HCT116 (cell line): ENCODE data around the gene PGM2L1. TPM values are rescaled to one million over a fixed set of nuclear protein-coding genes. Genes with fewer than 3 reads are reported as not detected.

Source experiments
- ATAC-seq: fragments of 200-7000 bp; cut with Tn5 transposase; 2 replicates; pipeline ENCODE4 v1.9.1; 2020; ENCODE audit warnings: mild to moderate bottlenecking, moderate library complexity
- Bru-seq: library from RNA; stranded (reverse); fragments of 400-500 nt; gene quantifications from one replicate; lab custom pipeline; 2021; lab: Mats Ljungman, UMichigan
- BruChase-seq, 2 experiments: library from RNA; stranded (reverse); fragments of 400-500 nt; gene quantifications; one replicate each; lab custom pipeline; 2021; lab: Mats Ljungman, UMichigan
- BruUV-seq: library from RNA; stranded (reverse); fragments of 400-500 nt; replicated peaks from 2 replicates; lab custom pipeline; 2021; lab: Mats Ljungman, UMichigan
- CTCF ChIA-PET: fragments of 300-600 bp; sonication (Branson Sonifier 250); formaldehyde crosslinking; loops from one replicate; lab custom pipeline; 2021; ENCODE audit warnings: antibody characterized with exemption; lab: Charles Lee
- POLR2A ChIA-PET: fragments of 300-600, 350-600 bp; sonication (Branson Sonifier 250); formaldehyde crosslinking; loops from one replicate; lab custom pipeline; 2021; ENCODE audit warnings: antibody characterized with exemption; lab: Charles Lee
- RAD21 ChIA-PET, 2 experiments: fragments of 300-600 bp; sonication (Branson Sonifier 250); formaldehyde crosslinking; loops; one replicate each; lab custom pipeline; 2023; ENCODE audit warnings: low total read pairs in 2 of 2; ENCODE audit not compliant: uncharacterized antibody in 2 of 2, unreplicated experiment in 2 of 2, low non-redundant PET in 1 of 2; lab: Charles Lee
- DNase-seq: peaks from one replicate; pipeline ENCODE4 v3.0.0-alpha.2; 2010; ENCODE audit warnings: low read depth, low spot score
- H2AFZ ChIP-seq: fragments of 200-600 bp; shearing (Covaris generic), sonication (generic); 2 replicates; pipeline ENCODE4 v1.6.1; 2017; ENCODE audit warnings: low read depth, mixed run types, mixed read lengths, antibody characterized with exemption, low read length; ENCODE audit not compliant: poor library complexity, severe bottlenecking
- H3K27ac ChIP-seq: 2 replicates; pipeline ENCODE4 v1.5.1; 2012; ENCODE audit warnings: low read depth, low read length
- H3K27me3 ChIP-seq: fragments of 200-600 bp; sonication (generic); 2 replicates; pipeline ENCODE4 v1.6.1; 2016; ENCODE audit warnings: mixed run types, low read length, mixed read lengths; ENCODE audit not compliant: insufficient read depth
- H3K36me3 ChIP-seq, 2 experiments: fragments of 200-500 bp in 1 of 2; fragments of 200-600 bp in 1 of 2; sonication (Bioruptor generic) in 1 of 2; sonication (generic) in 1 of 2; 2 replicates each; pipeline versions ENCODE4 v1.5.1 to v1.6.1; 2014 to 2016; ENCODE audit warnings: low read length in 2 of 2, inconsistent platforms in 1 of 2, mixed read lengths in 1 of 2, mixed run types in 1 of 2; ENCODE audit not compliant: insufficient read depth in 2 of 2, control insufficient read depth in 1 of 2
- H3K4me1 ChIP-seq, 2 experiments: fragments of 200-600 bp in 1 of 2; sonication (generic) in 1 of 2; 2 replicates each; pipeline versions ENCODE4 v1.5.1 to v1.6.1; 2012 to 2017; ENCODE audit warnings: low read length in 2 of 2, inconsistent platforms in 1 of 2, mild to moderate bottlenecking in 1 of 2, mixed read lengths in 1 of 2, mixed run types in 1 of 2, moderate library complexity in 1 of 2; ENCODE audit not compliant: insufficient read depth in 2 of 2, control insufficient read depth in 1 of 2
- H3K4me2 ChIP-seq: fragments of 200-600 bp; sonication (generic); 2 replicates; pipeline ENCODE4 v1.6.1; 2017; ENCODE audit warnings: mixed run types, low read length, mixed read lengths
- H3K4me3 ChIP-seq, 2 experiments: fragments of 200-600 bp in 1 of 2; sonication (generic) in 1 of 2; replicated peaks in 1 of 2; 2 replicates each; pipeline ENCODE4 v1.5.1; 2011 to 2016; ENCODE audit warnings: low read length in 2 of 2, control low read depth in 1 of 2, low read depth in 1 of 2, mild to moderate bottlenecking in 1 of 2, mixed read lengths in 1 of 2, mixed run types in 1 of 2
- H3K79me2 ChIP-seq: fragments of 200-600 bp; sonication (generic); 2 replicates; pipeline ENCODE4 v1.6.1; 2017; ENCODE audit warnings: mild to moderate bottlenecking, mixed run types, low read length, moderate library complexity, mixed read lengths; ENCODE audit not compliant: insufficient read depth
- H3K9ac ChIP-seq: fragments of 200-600 bp; sonication (generic); 2 replicates; pipeline ENCODE4 v1.6.1; 2016; ENCODE audit warnings: low read length, mixed read lengths
- H3K9me2 ChIP-seq: fragments of 200-600 bp; sonication (generic), shearing (Covaris generic); 2 replicates; pipeline ENCODE4 v1.6.1; 2017; ENCODE audit warnings: mixed run types, mild to moderate bottlenecking, moderate library complexity; ENCODE audit not compliant: insufficient read depth
- H3K9me3 ChIP-seq, 2 experiments: fragments of 200-500 bp in 1 of 2; fragments of 200-600 bp in 1 of 2; sonication (Bioruptor generic) in 1 of 2; sonication (generic) in 1 of 2; 2 replicates each; pipeline ENCODE4 v1.6.1; 2014 to 2017; ENCODE audit warnings: low read length in 2 of 2, mixed read lengths in 2 of 2, inconsistent platforms in 1 of 2, low read depth in 1 of 2, mild to moderate bottlenecking in 1 of 2, mixed run types in 1 of 2, moderate library complexity in 1 of 2; ENCODE audit not compliant: control insufficient read depth in 1 of 2, insufficient read depth in 1 of 2
- H4K20me1 ChIP-seq: fragments of 200-600 bp; sonication (generic), shearing (Covaris generic); 2 replicates; pipeline ENCODE4 v1.6.1; 2017; ENCODE audit warnings: mixed run types, mild to moderate bottlenecking, moderate library complexity; ENCODE audit not compliant: insufficient read depth
- ATF3 ChIP-seq: IDR thresholded peaks from 2 replicates; pipeline ENCODE4 v1.6.1; 2012
- CBX3 ChIP-seq: IDR thresholded peaks from 2 replicates; pipeline ENCODE4 v1.6.1; 2012; ENCODE audit warnings: low read depth
- FOSL1 ChIP-seq: IDR thresholded peaks from 2 replicates; pipeline ENCODE4 v1.6.1; 2012; ENCODE audit warnings: low read depth
- JUND ChIP-seq: IDR thresholded peaks from 2 replicates; pipeline ENCODE4 v1.6.1; 2012
- POLR2A ChIP-seq: IDR thresholded peaks from 2 replicates; pipeline ENCODE4 v1.7.0; 2011; ENCODE audit warnings: borderline replicate concordance; ENCODE audit not compliant: insufficient read depth, insufficient read length; ENCODE audit errors: extremely low read depth
- POLR2AphosphoS5 ChIP-seq: IDR thresholded peaks from 2 replicates; pipeline ENCODE4 v1.6.1; 2011; ENCODE audit warnings: mild to moderate bottlenecking, low read depth, low read length, moderate library complexity
- SIN3A ChIP-seq: IDR thresholded peaks from 2 replicates; pipeline ENCODE4 v1.6.1; 2012; ENCODE audit warnings: low read depth
- SP1 ChIP-seq: IDR thresholded peaks from 2 replicates; pipeline ENCODE4 v1.6.1; 2012; ENCODE audit warnings: low read depth
- TCF7L2 ChIP-seq: IDR thresholded peaks from 2 replicates; pipeline ENCODE4 v1.7.0; 2011; ENCODE audit warnings: borderline replicate concordance, inconsistent platforms; ENCODE audit not compliant: insufficient read depth, insufficient read length; ENCODE audit errors: extremely low read depth
- YY1 ChIP-seq: IDR thresholded peaks from 2 replicates; pipeline ENCODE4 v1.6.1; 2011; ENCODE audit warnings: low read length, low read depth, moderate library complexity, mild to moderate bottlenecking; ENCODE audit not compliant: insufficient replicate concordance; ENCODE audit errors: extremely low read depth
- ZFX ChIP-seq: fragments of 450-650 bp; IDR thresholded peaks from 2 replicates; pipeline ENCODE4 v1.6.1; 2017
- ZNF274 ChIP-seq: fragments of 200-500 bp; sonication (Bioruptor generic); IDR thresholded peaks from 2 replicates; pipeline ENCODE4 v1.6.1; 2014; ENCODE audit warnings: mild to moderate bottlenecking, low read depth, low read length, inconsistent platforms
- intact Hi-C: fragments of 100-400 bp; cut with micrococcal nuclease; formaldehyde crosslinking; loops from 2 replicates; pipeline ENCODE4 v1.10.0; 2022
- long read RNA-seq: library from polyadenylated mRNA; unstranded; transcript quantifications from one replicate; pipeline ENCODE4 v2.0.0, GENCODE V29; 2021; ENCODE audit not compliant: unreplicated experiment
- polyA plus RNA-seq: library from polyadenylated mRNA; unstranded; fragments of >200 nt; gene quantifications from 2 replicates; pipeline ENCODE4 v1.2.1, GENCODE V29; 2012; ENCODE audit warnings: missing spikeins
- total RNA-seq: library from RNA; stranded (reverse); gene quantifications from one replicate; pipeline ENCODE4 v1.2.1, GENCODE V29; 2021; ENCODE audit not compliant: unreplicated experiment
- TF ChIP-seq, protein P1 (sequence below): IDR thresholded peaks from 2 replicates; pipeline ENCODE4 v1.6.1; 2012

PGM2L1 gene
- total RNA-seq (4.9 TPM), Bru-seq, nascent RNA (percentile 44 among the genes with signal in this experiment), BruChase-seq, experiment 1, labeled RNA remaining after a 6-hour chase (percentile 46 among the genes with signal in this experiment), BruChase-seq, experiment 2, labeled RNA remaining after a 2-hour chase (percentile 52 among the genes with signal in this experiment)
- 1.1 and 1.3 TPM in 2 replicates for polyA plus RNA-seq
- long read RNA-seq, full-length matches to known transcripts: 19 of 24 reads
- long read RNA-seq, partial matches to known transcripts: 1 of 24 reads
- long read RNA-seq, other reads (novel, unspliced or antisense): 4 of 24 reads

- Histone ChIP-seq H3K79me2 (no peaks in the 10 kb centered on the region), H3K27me3 (no peaks in the 10 kb centered on the region), H4K20me1 (no peaks in the 10 kb centered on the region), H3K9me3 (no peaks in the 10 kb centered on the region), H3K27ac (peak within 1 kb of the TSS; percentile 58), H3K4me1 (peaks cover 2 to 17% of the 10 kb centered on the region in 2 experiments; a peak in 1 of 4 replicates), H3K4me3 (peak within 1 kb of the TSS; percentile 88 to 89), H3K9ac (peak within 1 kb of the TSS; percentile 73), H3K4me2 (peak within 1 kb of the TSS; percentile 99), H3K36me3 (no peaks in the 10 kb centered on the region), H3K9me2 (no peaks in the 10 kb centered on the region), H2AFZ (peak within 1 kb of the TSS; percentile 99)
- ATAC-seq (peak; percentile 89), DNase-seq (peak; percentile 88)
- BruUV-seq: no TSS peak
- intact Hi-C loops: no loop called here
- CTCF ChIA-PET: interaction anchor here (0.6 to 1.3 kb wide), 5 partner anchors 8 to 345 kb away, joined by 3 to 11 read pairs (median 3); no protein-coding TSS in a partner anchor
- no peak; the same call in 1 of the 2 replicates for TF ChIP-seq ZFX
- TF ChIP-seq ZNF274: no peak
- no peak for TF ChIP-seq ATF3
- TF ChIP-seq JUND: no peak
- peak; percentile 79 for TF ChIP-seq POLR2AphosphoS5
- peak; percentile 56; the same call in 1 of the 2 replicates for TF ChIP-seq SIN3A
- peak; percentile 88 for TF ChIP-seq TCF7L2
- peak; percentile 55; the same call in 1 of the 2 replicates for TF ChIP-seq CBX3
- peak; percentile 30 for TF ChIP-seq YY1
- peak; percentile 56 for TF ChIP-seq POLR2A
- TF ChIP-seq FOSL1: no peak
- TF ChIP-seq, protein P1, sequence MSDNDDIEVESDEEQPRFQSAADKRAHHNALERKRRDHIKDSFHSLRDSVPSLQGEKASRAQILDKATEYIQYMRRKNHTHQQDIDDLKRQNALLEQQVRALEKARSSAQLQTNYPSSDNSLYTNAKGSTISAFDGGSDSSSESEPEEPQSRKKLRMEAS: peak; percentile 88
- TF ChIP-seq SP1: peak; percentile 51
- POLR2A ChIA-PET: interaction anchor here (0.6 to 1.4 kb wide), 9 partner anchors 9 to 1091 kb away, joined by 3 to 8 read pairs (median 6); no protein-coding TSS in a partner anchor
- RAD21 ChIA-PET: interaction anchor here in 1 of 2 experiments (1.2 kb wide), 1 partner anchor 51 kb away, joined by 3 read pairs; no protein-coding TSS in a partner anchor
Measured at GRCh38 chr11:74398244-74399159, at the start of gene PGM2L1. PGM2L1 (minus strand) TSS chr11:74398433; CDS start chr11:74398161, 272 bp downstream.
